ENCODE data around the gene LENEP.

The LENEP gene

GRCh38 chr1:155007251-155007828 lies 14.0 kb downstream of the LENEP start:
- TF ChIP-seq, protein P1, sequence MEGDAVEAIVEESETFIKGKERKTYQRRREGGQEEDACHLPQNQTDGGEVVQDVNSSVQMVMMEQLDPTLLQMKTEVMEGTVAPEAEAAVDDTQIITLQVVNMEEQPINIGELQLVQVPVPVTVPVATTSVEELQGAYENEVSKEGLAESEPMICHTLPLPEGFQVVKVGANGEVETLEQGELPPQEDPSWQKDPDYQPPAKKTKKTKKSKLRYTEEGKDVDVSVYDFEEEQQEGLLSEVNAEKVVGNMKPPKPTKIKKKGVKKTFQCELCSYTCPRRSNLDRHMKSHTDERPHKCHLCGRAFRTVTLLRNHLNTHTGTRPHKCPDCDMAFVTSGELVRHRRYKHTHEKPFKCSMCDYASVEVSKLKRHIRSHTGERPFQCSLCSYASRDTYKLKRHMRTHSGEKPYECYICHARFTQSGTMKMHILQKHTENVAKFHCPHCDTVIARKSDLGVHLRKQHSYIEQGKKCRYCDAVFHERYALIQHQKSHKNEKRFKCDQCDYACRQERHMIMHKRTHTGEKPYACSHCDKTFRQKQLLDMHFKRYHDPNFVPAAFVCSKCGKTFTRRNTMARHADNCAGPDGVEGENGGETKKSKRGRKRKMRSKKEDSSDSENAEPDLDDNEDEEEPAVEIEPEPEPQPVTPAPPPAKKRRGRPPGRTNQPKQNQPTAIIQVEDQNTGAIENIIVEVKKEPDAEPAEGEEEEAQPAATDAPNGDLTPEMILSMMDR (conservative IDR thresholded peaks at IDR 0.05): no peak
- TF ChIP-seq ZFX (IDR thresholded peaks at IDR 0.05): peak; percentile 66; the same call in 1 of the 2 replicates
- peak overlapping the region; percentile 99 for H3K27ac ChIP-seq

GRCh38 chr1:155008015-155008941 lies 14.9 kb downstream of the LENEP start:
- TF ChIP-seq, protein P1 (conservative IDR thresholded peaks at IDR 0.05): no peak
- TF ChIP-seq ZFX (IDR thresholded peaks at IDR 0.05): no peak
- H3K27ac ChIP-seq: peak overlapping the region; percentile 99

DNA sequence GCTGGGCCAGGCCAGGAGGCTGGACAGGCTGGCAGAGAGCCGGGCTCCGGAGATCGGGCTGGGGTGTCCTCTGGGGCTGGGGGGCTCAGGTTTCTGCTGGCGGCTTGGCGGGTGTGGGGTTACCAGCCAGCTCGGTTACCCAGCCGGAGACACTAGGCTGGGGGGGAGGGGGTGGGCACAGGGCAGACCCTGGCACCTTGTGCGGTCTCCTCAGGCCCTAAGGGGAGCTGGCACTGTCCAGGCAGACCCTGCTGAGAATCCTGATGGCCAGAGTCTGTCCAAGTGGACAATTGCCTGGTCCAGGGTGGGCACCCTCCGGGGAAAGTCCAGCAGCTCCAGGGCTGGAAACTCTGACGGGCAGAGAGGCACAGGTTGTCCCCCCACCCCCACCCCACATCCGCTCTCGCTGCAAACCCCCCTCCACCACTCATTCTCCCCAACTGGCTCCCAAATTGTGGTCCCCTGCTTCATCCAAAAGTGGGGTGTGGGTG lies 15.9 kb downstream of the LENEP start:
- TF ChIP-seq, protein P1 (conservative IDR thresholded peaks at IDR 0.05): no peak
- TF ChIP-seq ZFX (IDR thresholded peaks at IDR 0.05): no peak
- H3K27ac ChIP-seq: peak overlapping the region; percentile 99

DNA sequence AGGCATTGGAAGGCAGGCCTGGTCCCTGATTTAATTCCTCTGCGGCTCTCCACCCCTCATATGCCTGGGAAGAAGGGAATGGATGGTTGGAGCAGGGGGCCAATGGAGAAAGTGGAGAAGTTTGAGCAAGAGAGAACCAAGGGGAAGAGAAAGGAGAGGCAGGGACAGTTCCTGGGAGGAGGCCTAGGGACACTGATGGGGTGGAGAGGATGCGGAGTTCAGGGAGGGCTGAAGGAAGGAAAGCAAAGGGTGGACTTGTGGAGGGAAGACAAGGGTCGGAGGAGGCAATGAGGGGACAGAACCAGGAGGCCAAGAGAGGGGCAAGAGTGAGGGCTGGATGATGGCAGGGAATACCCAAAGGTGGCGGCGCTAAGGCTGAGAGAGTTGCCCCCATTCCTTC lies 16.4 kb downstream of the LENEP start:
- peak overlapping the region; percentile 99 for H3K27ac ChIP-seq
- no peak for TF ChIP-seq ZFX (IDR thresholded peaks at IDR 0.05)
- TF ChIP-seq, protein P1 (conservative IDR thresholded peaks at IDR 0.05): no peak

DNA sequence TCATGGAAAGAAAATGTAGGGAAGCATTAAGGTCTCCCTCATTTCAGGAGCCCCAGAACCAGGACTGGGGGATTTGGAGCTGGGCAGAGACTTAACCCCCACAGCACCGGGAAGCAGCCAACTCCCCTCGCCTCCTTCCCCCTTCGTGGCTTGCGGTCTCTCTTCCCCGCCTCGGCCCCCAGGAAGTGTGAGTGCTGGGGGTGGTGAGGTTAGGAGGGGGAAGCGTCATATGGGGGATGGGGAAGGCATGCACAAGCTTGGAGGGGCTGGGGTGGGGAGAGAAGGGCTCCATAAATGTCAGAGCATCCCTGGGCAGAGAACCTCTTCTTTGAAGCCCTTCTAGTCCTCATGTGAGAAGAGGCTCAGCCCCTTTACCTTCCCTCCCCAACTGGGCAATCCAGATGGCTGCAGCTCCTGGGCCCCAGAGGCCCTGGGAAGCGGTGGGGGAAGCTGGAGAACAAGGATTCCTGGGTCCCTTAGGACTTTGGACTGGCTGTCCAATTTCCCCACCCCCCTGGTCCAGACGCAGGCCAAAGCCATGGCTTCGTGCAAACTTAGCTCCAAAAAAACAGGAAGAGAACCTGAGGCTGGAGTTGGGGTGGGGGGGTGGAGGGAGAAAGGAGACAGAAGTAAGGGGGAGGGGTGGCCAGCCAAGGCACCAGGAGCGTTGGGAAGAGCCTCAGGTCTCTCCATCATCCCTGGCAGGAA lies 17.0 kb downstream of the LENEP start:
- peak overlapping the region; percentile 6 for H3K27ac ChIP-seq
- TF ChIP-seq ZFX (IDR thresholded peaks at IDR 0.05): no peak
- TF ChIP-seq, protein P1 (conservative IDR thresholded peaks at IDR 0.05): no peak

DNA sequence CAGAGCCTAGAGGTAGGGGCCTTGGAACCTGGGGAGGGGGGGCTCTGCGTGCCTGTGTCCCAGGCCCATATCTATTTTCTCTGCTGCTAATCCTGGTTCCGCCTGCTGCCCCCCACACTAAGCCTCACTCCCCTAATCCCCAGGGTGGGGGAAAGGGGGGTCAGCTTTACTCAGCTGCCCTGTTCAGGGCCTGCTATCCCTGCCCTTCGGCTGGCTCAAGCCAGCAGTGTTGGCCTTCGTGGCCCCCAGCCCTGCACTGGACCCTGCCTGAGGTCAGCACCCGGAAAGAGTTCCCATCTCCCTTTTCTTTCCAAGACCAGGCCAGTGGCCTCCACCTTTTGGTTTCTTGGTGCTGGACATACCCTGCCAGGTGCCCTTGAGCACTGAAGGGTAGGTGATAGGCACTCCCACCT lies 17.6 kb downstream of the LENEP start:
- no peak for TF ChIP-seq ZFX (IDR thresholded peaks at IDR 0.05)
- TF ChIP-seq, protein P1 (conservative IDR thresholded peaks at IDR 0.05): no peak
- H3K27ac ChIP-seq: peak overlapping the region; percentile 6

Measured in C4-2B (cell line).